ENCODE measurements around the gene EFNA2.

DNA sequence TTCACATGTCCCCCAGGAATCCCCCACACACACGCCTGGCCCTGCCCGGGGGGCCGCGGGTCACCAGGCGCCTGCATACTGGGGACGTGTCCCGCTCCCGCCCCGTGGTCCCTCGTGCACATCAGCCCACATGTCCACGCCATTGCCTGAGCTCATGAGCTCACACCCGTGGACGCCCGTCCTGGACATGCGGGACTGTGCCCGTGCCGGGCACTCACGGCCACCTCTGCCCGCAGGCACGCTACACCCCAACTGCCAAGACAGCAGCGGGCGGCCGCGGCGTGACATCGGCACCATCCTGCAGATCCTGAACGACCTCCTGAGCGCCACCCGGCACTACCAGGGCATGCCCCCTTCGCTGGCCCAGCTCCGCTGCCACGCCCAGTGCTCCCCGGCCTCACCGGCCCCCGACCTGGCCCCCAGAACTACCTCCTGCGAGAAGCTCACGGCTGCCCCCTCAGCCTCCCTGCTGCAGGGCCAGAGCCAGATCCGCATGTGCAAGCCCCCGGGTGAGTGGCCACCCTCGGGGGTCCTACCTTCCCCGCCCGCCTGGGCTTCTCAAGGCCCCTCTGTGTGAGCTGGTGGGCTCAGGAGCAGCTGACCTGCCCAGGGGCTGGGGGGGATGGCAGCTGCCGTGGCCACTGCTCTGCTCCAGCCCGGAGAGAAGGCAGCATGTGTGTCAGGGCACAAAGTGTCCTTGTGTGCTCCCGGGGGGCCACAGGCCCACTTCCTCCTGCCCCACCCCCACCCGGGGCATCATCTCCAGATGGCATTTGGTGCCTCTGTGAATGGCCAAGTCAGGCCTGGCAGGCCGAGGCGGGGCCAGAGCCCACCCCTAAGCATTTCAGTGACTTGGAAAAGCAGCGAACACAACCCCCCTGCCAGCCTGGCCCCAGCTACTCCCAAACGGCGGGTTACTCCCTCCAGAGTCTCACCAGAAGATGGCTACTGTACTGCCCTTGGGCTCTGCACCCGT, 30.2 kb upstream of the EFNA2 start:
- TF ChIP-seq, protein P1, sequence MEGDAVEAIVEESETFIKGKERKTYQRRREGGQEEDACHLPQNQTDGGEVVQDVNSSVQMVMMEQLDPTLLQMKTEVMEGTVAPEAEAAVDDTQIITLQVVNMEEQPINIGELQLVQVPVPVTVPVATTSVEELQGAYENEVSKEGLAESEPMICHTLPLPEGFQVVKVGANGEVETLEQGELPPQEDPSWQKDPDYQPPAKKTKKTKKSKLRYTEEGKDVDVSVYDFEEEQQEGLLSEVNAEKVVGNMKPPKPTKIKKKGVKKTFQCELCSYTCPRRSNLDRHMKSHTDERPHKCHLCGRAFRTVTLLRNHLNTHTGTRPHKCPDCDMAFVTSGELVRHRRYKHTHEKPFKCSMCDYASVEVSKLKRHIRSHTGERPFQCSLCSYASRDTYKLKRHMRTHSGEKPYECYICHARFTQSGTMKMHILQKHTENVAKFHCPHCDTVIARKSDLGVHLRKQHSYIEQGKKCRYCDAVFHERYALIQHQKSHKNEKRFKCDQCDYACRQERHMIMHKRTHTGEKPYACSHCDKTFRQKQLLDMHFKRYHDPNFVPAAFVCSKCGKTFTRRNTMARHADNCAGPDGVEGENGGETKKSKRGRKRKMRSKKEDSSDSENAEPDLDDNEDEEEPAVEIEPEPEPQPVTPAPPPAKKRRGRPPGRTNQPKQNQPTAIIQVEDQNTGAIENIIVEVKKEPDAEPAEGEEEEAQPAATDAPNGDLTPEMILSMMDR (IDR thresholded peaks at IDR 0.05; ENCODE audit: low read depth, low read length, poor library complexity, severe bottlenecking), result no peak
- no peak for TF ChIP-seq EZH2phosphoT487 (IDR thresholded peaks at IDR 0.05; ENCODE audit: borderline replicate concordance, low read length)

All from DOHH2 (cell line).